H1 (cell line): ENCODE results near the gene XK. TPM values are rescaled to one million over a fixed set of nuclear protein-coding genes. Genes with fewer than 3 reads are reported as not detected.
A peak's percentile ranks its signal among the peaks of the same experiment; 100 is the strongest.

Experiments used
- CBX8 ChIP-seq: fragments of 300-800, 300-1000 bp; sonication (generic); IDR thresholded peaks from 2 replicates; pipeline ENCODE4 v1.7.1; 2016; ENCODE audit warnings: low read depth, low read length, borderline replicate concordance
- CREB1 ChIP-seq: IDR thresholded peaks from 2 replicates; pipeline ENCODE4 v1.6.1; 2012; ENCODE audit warnings: inconsistent platforms
- E2F6 ChIP-seq: IDR thresholded peaks from 2 replicates; pipeline ENCODE4 v1.6.1; 2012; ENCODE audit warnings: inconsistent platforms
- FOSL1 ChIP-seq: IDR thresholded peaks from 2 replicates; pipeline ENCODE4 v1.6.1; 2011; ENCODE audit warnings: mild to moderate bottlenecking, low read depth, low read length, moderate library complexity; ENCODE audit not compliant: insufficient read depth
- GABPA ChIP-seq: IDR thresholded peaks from 2 replicates; pipeline ENCODE4 v1.6.1; 2011; ENCODE audit warnings: mild to moderate bottlenecking, low read length, moderate library complexity, borderline replicate concordance; ENCODE audit not compliant: insufficient read depth
- KDM1A ChIP-seq: fragments of 200-600, 300-600 bp; sonication (generic); IDR thresholded peaks from 2 replicates; pipeline ENCODE4 v1.7.1; 2016; ENCODE audit warnings: mild to moderate bottlenecking, low read length, borderline replicate concordance
- KDM5A ChIP-seq: fragments of 200-600 bp; IDR thresholded peaks from 2 replicates; pipeline ENCODE4 v1.7.1; 2012; ENCODE audit warnings: mild to moderate bottlenecking, low read length, inconsistent platforms, mixed read lengths
- MAX ChIP-seq: IDR thresholded peaks from 2 replicates; pipeline ENCODE4 v1.6.1; 2012; ENCODE audit warnings: inconsistent platforms
- POLR2AphosphoS5 ChIP-seq: IDR thresholded peaks from 2 replicates; pipeline ENCODE4 v1.6.1; 2011; ENCODE audit warnings: low read depth, low read length
- SP2 ChIP-seq: IDR thresholded peaks from 2 replicates; pipeline ENCODE4 v1.6.1; 2012; ENCODE audit warnings: mild to moderate bottlenecking, low read length, inconsistent platforms
- polyA plus RNA-seq, 7 experiments: library from polyadenylated mRNA; depleted of rRNA in 3 of 7; stranded (reverse) in 5 of 7; unstranded in 2 of 7; fragments of >200 nt in 5 of 7; fragments of 200-250 nt in 2 of 7; gene quantifications; 1 replicate in 5 of 7; 2 replicates in 1 of 7; 4 replicates in 1 of 7; pipeline versions ENCODE4 v1.2.1 to v1.2.3, GENCODE V29; 2011 to 2013; ENCODE audit warnings: missing spikeins in 2 of 7, mixed read lengths in 2 of 7
- total RNA-seq: library from RNA; stranded (reverse); fragmentation: NEBNext Ultra II Directional; extraction: Animal tissue kit (Norgen Biotek cat#: 25700); gene quantifications from 2 replicates; pipeline ENCODE4 v1.2.1, GENCODE V29; 2021

Gene XK
- total and polyA plus RNA-seq, 2 of the 8 experiments (the other 6 are each of a cell fraction or from before 2014, with no cell fraction given): 0.76 to 0.84 TPM

GRCh38 chrX:37685381-37686359, at the start of gene XK (continued):
- 0 out of 2 replicates have a peak, but pooled peaks have one; percentile 12 for TF ChIP-seq KDM1A
- no peak for TF ChIP-seq GABPA
- no peak for TF ChIP-seq SP2
- TF ChIP-seq MAX: peak; percentile 98
- TF ChIP-seq CREB1: peak; percentile 23; the same call in 1 of the 2 replicates
- no peak for TF ChIP-seq CBX8
- TF ChIP-seq KDM5A: no peak
- peak; percentile 85 for TF ChIP-seq FOSL1
- no peak for TF ChIP-seq POLR2AphosphoS5
- peak; percentile 96 for TF ChIP-seq E2F6
